Measurements from ENCODE around the gene PRDX3. TPM values are rescaled to one million over a fixed set of nuclear protein-coding genes. Genes with fewer than 3 reads are reported as not detected.

Gene PRDX3
- total and polyA plus RNA-seq, 8 donors, result 27.1 to 87.4 (median 45.0) TPM

GRCh38 chr10:119132521-119133345 lies 45.9 kb downstream of the PRDX3 start:
- DNase-seq (peak in 1 of 6 donors; percentile 51), FAIRE-seq (no peak)
- whole genome bisulfite sequencing, 2 donors, result 89% methylated on average over 14 of the region's 14 CpGs

GRCh38 chr10:119131512-119132240 lies 46.9 kb downstream of the PRDX3 start:
- FAIRE-seq (no peak), DNase-seq (no peak), ATAC-seq (peak in 3 of 4 donors; percentile 48 to 78 (median 73))
- Histone ChIP-seq H3K9me3 (no peaks in the 10 kb centered on the region), H3K27me3 (no peaks in the 10 kb centered on the region), H3K27ac (peak overlapping the region in 1 of 4 donors; percentile 41), H3K36me3 (peaks cover 0 to 23% (median 4%) of the 10 kb centered on the region in 3 donors), H3K4me3 (no peak overlapping the region), H3K4me1 (no peaks in the 10 kb centered on the region)
- WGBS, 2 donors, result 72 to 77% methylated on average over 10 of the region's 10 CpGs
- no peak for TF ChIP-seq CTCF (IDR thresholded peaks at IDR 0.05)
- intact Hi-C loops (cut with DNase I), result no loop called here

More at GRCh38 chr10:119132521-119133345, 45.9 kb downstream of the PRDX3 start:
- H3K27ac ChIP-seq, result no peak overlapping the region
- no peaks in the 10 kb centered on the region for H3K9me3 ChIP-seq
- ATAC-seq, result no peak
- H3K4me1 ChIP-seq, result no peaks in the 10 kb centered on the region
- no peak for TF ChIP-seq CTCF (IDR thresholded peaks at IDR 0.05)
- no peak overlapping the region for H3K4me3 ChIP-seq
- no peaks in the 10 kb centered on the region for H3K27me3 ChIP-seq
- peaks cover 0 to 23% (median 4%) of the 10 kb centered on the region in 3 donors for H3K36me3 ChIP-seq
- intact Hi-C loops (cut with DNase I), result no loop called here

- intact Hi-C loops (cut with DNase I), result no loop called here
- DNase-seq (no peak), ATAC-seq (no peak), FAIRE-seq (no peak)
- Histone ChIP-seq H3K9me3 (no peaks in the 10 kb centered on the region), H3K36me3 (peaks cover 0 to 29% (median 4%) of the 10 kb centered on the region in 3 donors), H3K4me1 (no peaks in the 10 kb centered on the region), H3K4me3 (no peak overlapping the region), H3K27ac (no peak overlapping the region), H3K27me3 (no peaks in the 10 kb centered on the region)
- TF ChIP-seq CTCF (IDR thresholded peaks at IDR 0.05), result no peak
- 86 to 88% methylated on average over 4 of the region's 4 CpGs for WGBS, 2 donors
These were observed 48.9 kb downstream of the PRDX3 start for GRCh38 chr10:119129721-119130120.

GRCh38 chr10:119125942-119126341 lies 52.7 kb downstream of the PRDX3 start:
- DNase-seq, result no peak
- WGBS, 2 donors, result 95 to 99% methylated on average over 2 of the region's 2 CpGs
- no peak for TF ChIP-seq CTCF (IDR thresholded peaks at IDR 0.05)
- no peaks in the 10 kb centered on the region for H3K9me3 ChIP-seq
- ATAC-seq, result no peak
- intact Hi-C loops (cut with DNase I), result no loop called here
- H3K4me3 ChIP-seq, result no peak overlapping the region
- H3K27ac ChIP-seq, result no peak overlapping the region
- peaks cover 0 to 28% (median 0%) of the 10 kb centered on the region in 3 donors for H3K36me3 ChIP-seq
- H3K27me3 ChIP-seq, result no peaks in the 10 kb centered on the region
- no peaks in the 10 kb centered on the region for H3K4me1 ChIP-seq
- no peak for FAIRE-seq

Data from pancreas (tissue), 10 donors.